ENCODE measurements around the gene PDK2.

PDK2 gene

DNA sequence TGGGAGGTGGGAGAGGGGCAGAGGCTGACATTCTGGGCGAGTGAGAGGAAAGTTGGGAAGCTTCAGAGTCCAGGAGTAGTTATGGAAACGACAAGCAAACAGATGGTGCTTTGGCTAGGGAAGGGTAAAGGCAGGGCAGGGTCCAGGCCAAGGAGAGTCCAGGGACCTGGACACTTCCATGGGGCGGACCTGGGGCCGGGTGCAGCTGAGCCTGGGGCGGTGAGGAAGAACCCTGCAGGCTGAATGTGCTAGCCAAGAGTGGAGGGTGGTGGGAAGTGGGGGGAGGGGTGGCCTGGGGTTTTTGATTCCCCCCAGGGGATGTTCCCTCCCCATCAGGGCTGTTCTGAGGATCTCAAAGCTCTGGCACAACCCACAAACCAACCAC lies 52.7 kb downstream of the PDK2 start:
- H3K4me3 ChIP-seq (ENCODE audit: low read length): peak overlapping the region; percentile 79
- peak; percentile 48 for DNase-seq (ENCODE audit: low read depth)
- TF ChIP-seq, protein P1, sequence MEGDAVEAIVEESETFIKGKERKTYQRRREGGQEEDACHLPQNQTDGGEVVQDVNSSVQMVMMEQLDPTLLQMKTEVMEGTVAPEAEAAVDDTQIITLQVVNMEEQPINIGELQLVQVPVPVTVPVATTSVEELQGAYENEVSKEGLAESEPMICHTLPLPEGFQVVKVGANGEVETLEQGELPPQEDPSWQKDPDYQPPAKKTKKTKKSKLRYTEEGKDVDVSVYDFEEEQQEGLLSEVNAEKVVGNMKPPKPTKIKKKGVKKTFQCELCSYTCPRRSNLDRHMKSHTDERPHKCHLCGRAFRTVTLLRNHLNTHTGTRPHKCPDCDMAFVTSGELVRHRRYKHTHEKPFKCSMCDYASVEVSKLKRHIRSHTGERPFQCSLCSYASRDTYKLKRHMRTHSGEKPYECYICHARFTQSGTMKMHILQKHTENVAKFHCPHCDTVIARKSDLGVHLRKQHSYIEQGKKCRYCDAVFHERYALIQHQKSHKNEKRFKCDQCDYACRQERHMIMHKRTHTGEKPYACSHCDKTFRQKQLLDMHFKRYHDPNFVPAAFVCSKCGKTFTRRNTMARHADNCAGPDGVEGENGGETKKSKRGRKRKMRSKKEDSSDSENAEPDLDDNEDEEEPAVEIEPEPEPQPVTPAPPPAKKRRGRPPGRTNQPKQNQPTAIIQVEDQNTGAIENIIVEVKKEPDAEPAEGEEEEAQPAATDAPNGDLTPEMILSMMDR (conservative IDR thresholded peaks at IDR 0.05; ENCODE audit: low read length): no peak

DNA sequence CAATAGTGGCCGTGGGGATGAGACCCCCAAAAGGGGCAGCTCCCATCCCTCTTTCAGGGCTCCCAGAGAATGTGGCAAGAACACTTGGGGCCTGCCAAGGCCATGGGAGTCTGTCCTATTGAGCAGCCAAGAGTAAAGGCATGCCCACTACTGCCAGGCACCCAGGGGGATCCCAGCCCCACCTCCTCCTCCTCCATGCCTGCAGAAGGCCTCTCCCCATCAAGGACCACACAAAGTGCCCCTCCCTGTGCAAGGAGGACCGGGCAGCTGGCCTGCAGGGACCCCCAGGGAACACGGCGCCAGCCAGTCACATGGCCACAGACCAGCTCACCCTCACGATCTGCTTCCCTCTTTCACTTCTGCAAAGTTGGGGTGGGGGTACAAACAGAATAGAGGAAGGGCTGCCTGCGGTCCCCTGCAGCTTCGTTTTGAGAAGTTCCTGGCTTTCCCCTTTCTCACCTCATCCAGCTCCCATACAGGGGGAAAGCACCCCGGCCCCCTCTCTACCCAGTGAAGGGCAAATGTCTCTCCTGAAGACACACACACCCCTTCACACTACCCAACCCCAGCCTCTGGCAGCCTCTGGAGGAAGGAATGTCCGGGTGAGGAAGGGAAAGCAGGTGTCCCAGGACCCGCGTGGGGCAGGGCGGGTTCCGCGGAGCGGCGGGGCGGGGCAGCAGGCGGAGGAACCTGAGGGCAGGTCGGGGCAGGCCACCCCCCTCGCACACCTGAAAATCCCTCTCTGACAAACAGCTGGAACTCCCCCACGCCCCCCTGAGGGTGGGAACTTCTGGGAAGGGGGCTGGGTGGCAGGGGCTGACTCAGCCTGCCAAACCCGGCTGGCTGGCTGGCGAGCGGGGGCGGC lies 53.3 kb downstream of the PDK2 start:
- TF ChIP-seq, protein P1 (conservative IDR thresholded peaks at IDR 0.05; ENCODE audit: low read length): peak; percentile 46
- peak overlapping the region; percentile 79 for H3K4me3 ChIP-seq (ENCODE audit: low read length)
- DNase-seq (ENCODE audit: low read depth): peak; percentile 31

DNA sequence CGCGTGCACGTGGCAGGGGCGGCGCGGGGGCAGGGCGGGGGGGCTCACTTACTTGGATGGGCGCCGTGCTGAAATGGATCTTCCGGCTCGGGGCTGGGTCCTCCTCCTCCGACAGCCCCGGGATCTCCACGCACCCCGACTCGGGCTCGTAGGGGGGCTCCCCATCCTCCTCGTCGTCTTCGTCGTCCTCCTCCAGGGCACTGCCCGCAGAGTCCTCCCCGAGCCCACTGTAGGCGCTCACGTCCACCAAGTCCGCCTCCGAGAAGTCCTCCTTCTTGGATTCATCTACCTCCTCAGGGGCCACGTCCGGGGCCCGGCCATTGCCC lies 53.9 kb downstream of the PDK2 start:
- DNase-seq (ENCODE audit: low read depth): no peak
- H3K4me3 ChIP-seq (ENCODE audit: low read length): peak overlapping the region; percentile 79
- TF ChIP-seq, protein P1 (conservative IDR thresholded peaks at IDR 0.05; ENCODE audit: low read length): no peak

DNA sequence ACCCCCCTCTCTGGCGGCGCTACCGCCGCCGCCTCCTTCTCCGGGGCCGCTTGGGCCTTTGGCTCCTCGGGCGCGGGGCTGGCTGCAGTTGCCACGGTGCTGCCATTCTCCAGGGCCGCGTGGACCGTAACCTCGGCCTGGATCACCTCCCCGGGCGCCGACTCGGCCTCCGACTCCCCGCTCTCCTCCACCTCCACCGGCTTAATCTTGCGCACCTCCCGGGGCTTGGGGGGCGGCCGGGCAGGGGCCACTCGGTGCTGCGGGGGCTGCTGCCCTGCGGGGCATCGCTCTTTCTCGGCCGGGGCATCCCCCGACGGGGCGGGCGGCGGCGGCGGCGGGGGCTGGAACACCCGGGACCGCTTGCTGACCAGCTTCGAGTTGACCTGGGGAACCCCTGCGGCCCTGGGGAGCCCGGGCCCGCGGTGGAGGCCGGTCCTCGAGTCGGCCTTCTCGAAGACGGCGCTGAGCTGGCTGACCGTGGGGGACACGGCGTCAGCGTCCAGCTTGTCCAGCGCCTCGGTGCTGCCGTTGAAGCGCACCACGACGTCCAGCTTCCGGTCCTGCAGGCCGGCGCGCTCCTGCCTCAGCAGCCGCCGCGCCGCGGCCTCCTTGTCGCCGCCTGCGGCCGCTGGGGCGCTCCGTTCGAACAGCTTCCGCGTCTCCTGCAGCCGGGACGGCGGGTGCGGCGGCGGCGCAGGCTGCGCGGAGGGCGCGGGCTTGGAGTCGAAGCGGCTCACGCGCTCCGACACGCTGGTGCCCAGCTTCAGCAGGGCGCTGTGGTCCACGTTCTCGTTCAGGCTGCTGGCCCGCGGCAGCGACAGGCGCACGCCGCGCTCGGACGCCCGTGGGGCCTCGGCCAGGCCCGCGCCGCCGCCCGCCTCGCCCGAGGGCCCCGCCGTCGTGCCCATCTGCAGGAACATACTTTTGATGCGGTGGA lies 54.5 kb downstream of the PDK2 start:
- DNase-seq (ENCODE audit: low read depth): peak; percentile 60
- TF ChIP-seq, protein P1 (conservative IDR thresholded peaks at IDR 0.05; ENCODE audit: low read length): no peak
- H3K4me3 ChIP-seq (ENCODE audit: low read length): peak overlapping the region; percentile 79

DNA sequence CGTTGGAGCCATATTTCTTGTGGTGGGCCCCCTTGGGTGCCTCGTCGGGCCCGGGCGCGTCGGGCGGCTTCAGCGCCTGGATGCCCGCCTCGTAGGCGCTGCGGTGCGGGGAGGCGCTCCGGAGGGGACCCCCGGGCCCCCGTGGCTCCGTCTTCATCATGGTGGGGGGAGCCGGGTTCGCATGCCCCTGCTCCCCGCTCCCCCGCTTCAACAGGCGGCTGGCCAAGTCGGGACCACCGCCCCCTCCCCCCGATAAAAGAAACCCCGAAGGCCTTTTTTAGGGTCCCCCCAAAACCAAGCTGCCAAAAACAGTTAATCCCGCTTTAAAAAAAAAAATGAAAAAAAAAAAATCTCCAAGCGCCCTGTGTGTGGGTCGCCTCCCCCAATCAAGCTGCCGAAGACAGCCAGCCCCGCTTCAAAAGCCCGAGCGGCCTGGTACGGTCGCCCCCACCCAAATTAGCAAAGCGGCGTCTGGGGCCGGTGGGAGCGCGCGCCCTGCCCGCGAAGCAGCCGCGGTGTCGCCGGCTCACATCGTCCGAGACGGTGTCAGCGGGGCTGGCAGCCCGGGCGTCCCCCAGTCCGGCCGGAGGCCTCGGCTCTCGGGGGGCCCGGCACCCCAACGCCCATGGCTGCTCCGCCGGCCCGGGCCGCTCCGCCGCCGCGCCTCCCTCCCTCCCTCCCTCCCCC lies 55.3 kb downstream of the PDK2 start, which contains the start of gene PPP1R9B:
Gene PPP1R9B, minus strand, starts transcription at position 324 of the 687 bp plus-strand sequence. Its CDS starts 164 bp downstream, at position 160.
- H3K4me3 ChIP-seq (ENCODE audit: low read length): peak within 1 kb of the TSS; percentile 79
- TF ChIP-seq, protein P1 (conservative IDR thresholded peaks at IDR 0.05; ENCODE audit: low read length): no peak
- no peak for DNase-seq (ENCODE audit: low read depth)

DNA sequence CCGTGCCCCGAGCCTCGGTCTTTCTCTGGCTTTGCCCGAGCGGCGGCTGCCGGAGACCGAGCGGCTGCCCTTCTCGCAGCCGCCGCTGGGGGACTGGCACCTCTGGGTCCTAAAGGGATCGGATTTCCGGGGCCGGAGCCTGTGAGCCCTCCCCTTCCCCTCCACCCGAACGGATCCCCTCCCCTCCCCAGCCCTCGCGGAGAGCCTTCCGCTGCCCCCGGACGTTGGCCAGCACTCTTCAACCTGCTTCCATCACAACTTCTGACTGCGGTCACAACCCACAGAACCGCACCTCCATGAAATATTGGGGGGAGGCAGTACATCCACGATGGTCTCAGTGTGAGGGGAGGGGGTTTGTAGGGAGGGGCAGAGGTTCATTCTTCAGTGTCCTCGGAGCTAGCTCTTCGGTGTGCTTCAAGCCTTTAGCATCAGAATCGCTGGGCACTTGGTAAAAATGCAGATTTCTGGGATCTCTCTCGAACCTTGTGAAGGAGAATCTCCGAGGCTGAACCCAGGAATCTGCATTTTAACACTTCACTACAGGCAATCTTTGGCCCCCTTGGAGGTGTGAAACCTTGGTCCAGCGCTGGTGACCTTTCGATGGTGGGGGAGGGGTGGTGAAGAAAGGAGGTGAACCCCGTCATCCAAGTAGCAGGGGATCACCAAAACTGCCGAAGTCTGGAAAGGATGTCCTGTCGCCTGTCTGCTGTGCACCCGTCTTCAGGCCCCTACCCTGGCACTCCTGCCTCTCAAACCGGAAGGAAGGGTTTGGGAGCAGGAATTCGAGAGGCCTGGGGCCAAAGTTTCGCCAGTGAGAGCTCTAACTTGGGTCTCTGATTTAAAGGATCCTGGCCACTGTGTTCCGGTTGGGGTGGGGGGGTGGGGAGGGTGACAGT lies 56.1 kb downstream of the PDK2 start:
- peak; percentile 87 for DNase-seq (ENCODE audit: low read depth)

More for the DNA sequence above, 56.1 kb downstream of the PDK2 start:
- peak overlapping the region; percentile 79 for H3K4me3 ChIP-seq (ENCODE audit: low read length)
- TF ChIP-seq, protein P1 (conservative IDR thresholded peaks at IDR 0.05; ENCODE audit: low read length): peak; percentile 64
